Loucy (cell line): Measurements from ENCODE around the gene OR2L13.

Experiments used
- H2AFZ ChIP-seq: fragments of 200-600 bp; sonication (generic); 2 replicates; pipeline ENCODE4 v1.6.0; 2016; ENCODE audit warnings: antibody characterized with exemption, mild to moderate bottlenecking, low read length, moderate library complexity
- H3F3A ChIP-seq: fragments of 200-600 bp; 2 replicates; pipeline ENCODE4 v1.6.0; 2016; ENCODE audit warnings: antibody characterized with exemption, low read depth, mild to moderate bottlenecking
- H3K27me3 ChIP-seq: fragments of 200-600 bp; sonication (generic); 2 replicates; pipeline ENCODE4 v1.6.1; 2014; ENCODE audit warnings: low read length, mild to moderate bottlenecking; ENCODE audit not compliant: insufficient read depth, poor library complexity, severe bottlenecking
- H3K36me3 ChIP-seq: fragments of 200-600 bp; sonication (generic); 2 replicates; pipeline ENCODE4 v1.6.1; 2016; ENCODE audit warnings: low read length; ENCODE audit not compliant: insufficient read depth
- H3K4me1 ChIP-seq: fragments of 200-600 bp; sonication (generic); 2 replicates; pipeline ENCODE4 v1.5.1; 2014; ENCODE audit warnings: low read length, mild to moderate bottlenecking; ENCODE audit not compliant: insufficient read depth, poor library complexity, severe bottlenecking
- H3K4me2 ChIP-seq: fragments of 200-600 bp; sonication (generic); 2 replicates; pipeline ENCODE4 v1.6.0; 2014; ENCODE audit warnings: antibody characterized with exemption, low read length, low read depth, mild to moderate bottlenecking; ENCODE audit not compliant: poor library complexity, severe bottlenecking
- H3K4me3 ChIP-seq: fragments of 200-600 bp; sonication (generic); 2 replicates; pipeline ENCODE4 v1.5.1; 2014; ENCODE audit warnings: low read length, mild to moderate bottlenecking, mixed read lengths; ENCODE audit not compliant: poor library complexity, severe bottlenecking
- H3K79me2 ChIP-seq: fragments of 200-600 bp; sonication (generic); 2 replicates; pipeline ENCODE4 v1.6.1; 2014; ENCODE audit warnings: low read length; ENCODE audit not compliant: insufficient read depth
- H3K9ac ChIP-seq: fragments of 200-600 bp; sonication (generic); 2 replicates; pipeline ENCODE4 v1.6.0; 2014; ENCODE audit warnings: mild to moderate bottlenecking, low read depth, low read length, moderate library complexity; ENCODE audit not compliant: poor library complexity, severe bottlenecking
- H3K9me2 ChIP-seq: fragments of 200-600 bp; sonication (generic); replicated peaks from 2 replicates; pipeline ENCODE4 v1.6.1; 2016; ENCODE audit warnings: low read depth, low read length, mixed read lengths
- H3K9me3 ChIP-seq: fragments of 200-600 bp; sonication (generic); 2 replicates; pipeline ENCODE4 v1.6.1; 2014; ENCODE audit warnings: mild to moderate bottlenecking, antibody characterized with exemption, low read length, low read depth; ENCODE audit not compliant: insufficient read depth
- H4K20me1 ChIP-seq: fragments of 200-600 bp; sonication (generic); 2 replicates; pipeline ENCODE4 v1.6.0; 2014; ENCODE audit warnings: antibody characterized with exemption, low read length, mild to moderate bottlenecking; ENCODE audit not compliant: insufficient read depth, poor library complexity, severe bottlenecking
- CTCF ChIP-seq: fragments of 200-600 bp; sonication (generic); conservative IDR thresholded peaks from 2 replicates; pipeline ENCODE4 v1.5.1; 2014; ENCODE audit warnings: mild to moderate bottlenecking, antibody characterized with exemption, low read length
- EZH2phosphoT487 ChIP-seq: fragments of 200-600 bp; IDR thresholded peaks from 2 replicates; pipeline ENCODE4 v1.6.1; 2018; ENCODE audit warnings: antibody characterized with exemption, mild to moderate bottlenecking, moderate library complexity, borderline replicate concordance

The OR2L13 gene

GRCh38 chr1:248136811-248137210, 41.8 kb downstream of the OR2L13 start:
- no peak for TF ChIP-seq CTCF
- TF ChIP-seq EZH2phosphoT487, result no peak
- Histone ChIP-seq H3K4me2 (no peak overlapping the region), H3K4me3 (no peak overlapping the region), H4K20me1 (no peaks in the 10 kb centered on the region), H3K9ac (no peak overlapping the region), H3K79me2 (no peaks in the 10 kb centered on the region), H3K27me3 (no peaks in the 10 kb centered on the region), H2AFZ (no peak overlapping the region), H3K9me2 (no peaks in the 10 kb centered on the region), H3K36me3 (no peaks in the 10 kb centered on the region), H3K9me3 (no peaks in the 10 kb centered on the region), H3F3A (no peaks in the 10 kb centered on the region), H3K4me1 (no peaks in the 10 kb centered on the region)

- H3K27me3 ChIP-seq, result no peaks in the 10 kb centered on the region
- H3F3A ChIP-seq, result no peaks in the 10 kb centered on the region
- H2AFZ ChIP-seq, result no peak overlapping the region
- no peaks in the 10 kb centered on the region for H3K4me1 ChIP-seq
- H3K9me2 ChIP-seq, result no peaks in the 10 kb centered on the region
- H3K9me3 ChIP-seq, result no peaks in the 10 kb centered on the region
- no peaks in the 10 kb centered on the region for H4K20me1 ChIP-seq
- H3K9ac ChIP-seq, result no peak overlapping the region
- H3K79me2 ChIP-seq, result no peaks in the 10 kb centered on the region
- no peak overlapping the region for H3K4me2 ChIP-seq
- no peak for TF ChIP-seq EZH2phosphoT487
- TF ChIP-seq CTCF, result no peak
- no peak overlapping the region for H3K4me3 ChIP-seq
- no peaks in the 10 kb centered on the region for H3K36me3 ChIP-seq
These were observed 45.9 kb downstream of the OR2L13 start for GRCh38 chr1:248140846-248141245.

GRCh38 chr1:248143311-248143710, 48.3 kb downstream of the OR2L13 start:
- Histone ChIP-seq H4K20me1 (no peaks in the 10 kb centered on the region), H2AFZ (no peak overlapping the region), H3K79me2 (no peaks in the 10 kb centered on the region), H3K4me2 (no peak overlapping the region), H3K9ac (no peak overlapping the region), H3K4me1 (no peaks in the 10 kb centered on the region), H3K4me3 (no peak overlapping the region), H3F3A (no peaks in the 10 kb centered on the region), H3K9me3 (no peaks in the 10 kb centered on the region), H3K27me3 (no peaks in the 10 kb centered on the region), H3K9me2 (no peaks in the 10 kb centered on the region), H3K36me3 (no peaks in the 10 kb centered on the region)
- TF ChIP-seq CTCF (no peak), EZH2phosphoT487 (no peak)
